IPS-NIHi7 (cell line): ENCODE data around the gene PRUNE2.
A peak's percentile ranks its signal among the peaks of the same experiment; 100 is the strongest.
"Not testable (repeated sequence)": the region's sequence is repeated elsewhere in the genome, so short reads cannot be mapped to it uniquely, and the experiment has no call there.

ENCODE experiments used
- DNase-seq: peaks from one replicate; pipeline ENCODE4 v3.0.0; 2012; ENCODE audit warnings: mixed read lengths; ENCODE audit errors: extremely low spot score

The PRUNE2 gene

GRCh38 chr9:76799473-76799872, 106.4 kb downstream of the PRUNE2 start:
- DNase-seq = no peak

- DNase-seq = no peak
Observed at GRCh38 chr9:76798527-76798926, 107.4 kb downstream of the PRUNE2 start.

GRCh38 chr9:76796296-76796695, 109.6 kb downstream of the PRUNE2 start:
- no peak for DNase-seq

- no peak for DNase-seq
Observed at GRCh38 chr9:76793784-76794431, 112.0 kb downstream of the PRUNE2 start.

- no peak for DNase-seq
Observed at GRCh38 chr9:76789840-76790239, 116.1 kb downstream of the PRUNE2 start.

GRCh38 chr9:76787677-76788076, 118.2 kb downstream of the PRUNE2 start:
- no peak for DNase-seq

- no peak for DNase-seq
Observed at GRCh38 chr9:76785501-76785900, 120.4 kb downstream of the PRUNE2 start.

GRCh38 chr9:76784881-76785280, 121.0 kb downstream of the PRUNE2 start:
- no peak for DNase-seq

GRCh38 chr9:76772686-76773445, 133.0 kb downstream of the PRUNE2 start:
- no peak for DNase-seq

- DNase-seq = no peak
Observed at GRCh38 chr9:76766126-76766525, 139.8 kb downstream of the PRUNE2 start.

GRCh38 chr9:76764138-76764537, 141.8 kb downstream of the PRUNE2 start, which contains the start of gene PCA3:
TSS of gene PCA3 (plus strand) at chr9:76764438.
- DNase-seq = no peak

- DNase-seq = no peak
Observed at GRCh38 chr9:76761448-76761847, 144.5 kb downstream of the PRUNE2 start.

- DNase-seq = no peak
Observed at GRCh38 chr9:76759732-76760131, 146.2 kb downstream of the PRUNE2 start.

GRCh38 chr9:76758476-76758875, 147.4 kb downstream of the PRUNE2 start:
- DNase-seq = no peak

- no peak for DNase-seq
Observed at GRCh38 chr9:76756941-76757673, 148.8 kb downstream of the PRUNE2 start.

- DNase-seq = peak; percentile 70
Observed at GRCh38 chr9:76756268-76756640, 149.7 kb downstream of the PRUNE2 start.

- no peak for DNase-seq
Observed at GRCh38 chr9:76751001-76751400, 154.9 kb downstream of the PRUNE2 start.

GRCh38 chr9:76744336-76744735, 161.6 kb downstream of the PRUNE2 start:
- DNase-seq = no peak

- no peak for DNase-seq
Observed at GRCh38 chr9:76743931-76744330, 162.0 kb downstream of the PRUNE2 start.

GRCh38 chr9:76742890-76743289, 163.0 kb downstream of the PRUNE2 start:
- not testable (repeated sequence) for DNase-seq

GRCh38 chr9:76741524-76741923, 164.4 kb downstream of the PRUNE2 start:
- DNase-seq = no peak

- no peak for DNase-seq
Observed at GRCh38 chr9:76738402-76738801, 167.5 kb downstream of the PRUNE2 start.
